H1 (cell line): ENCODE data around the gene PSMF1. TPM values are rescaled to one million over a fixed set of nuclear protein-coding genes. Genes with fewer than 3 reads are reported as not detected.
A peak's percentile ranks its signal among the peaks of the same experiment; 100 is the strongest.

ENCODE experiments used
- CTCF ChIA-PET: fragments of 300-600 bp; sonication (Branson Sonifier 250); formaldehyde crosslinking; loops from one replicate; lab custom pipeline; 2021; ENCODE audit not compliant: partially characterized antibody; lab: Charles Lee
- POLR2A ChIA-PET: fragments of 300-600 bp; sonication (Branson Sonifier 250); formaldehyde crosslinking; loops from one replicate; lab custom pipeline; 2021; ENCODE audit warnings: inconsistent platforms; ENCODE audit not compliant: partially characterized antibody; lab: Charles Lee
- DNase-seq, 2 experiments: peaks; one replicate each; pipeline versions ENCODE4 v3.0.0 to v3.0.0-alpha.2; 2010 to 2022; ENCODE audit warnings: low spot score in 2 of 2, low read depth in 1 of 2, mixed read lengths in 1 of 2
- FAIRE-seq: peaks from 2 replicates; lab custom pipeline; 2011; peaks lifted over from hg19 to GRCh38; lab: Jason Lieb, UNC
- H2AFZ ChIP-seq: 2 replicates; pipeline ENCODE4 v1.8.1; 2012; ENCODE audit warnings: low read length, inconsistent platforms
- H2AK5ac ChIP-seq: 2 replicates; pipeline ENCODE4 v1.6.1; 2013; ENCODE audit warnings: low read depth, low read length
- H2BK120ac ChIP-seq: replicated peaks from 2 replicates; pipeline ENCODE3; 2013; ENCODE audit warnings: low read depth, low read length, inconsistent platforms
- H2BK12ac ChIP-seq: 2 replicates; pipeline ENCODE4 v1.6.1; 2013; ENCODE audit warnings: low read depth, low read length
- H2BK15ac ChIP-seq: 2 replicates; pipeline ENCODE4 v1.6.1; 2013; ENCODE audit warnings: low read length
- H2BK20ac ChIP-seq: 2 replicates; pipeline ENCODE4 v1.6.1; 2013; ENCODE audit warnings: low read length
- H2BK5ac ChIP-seq: 2 replicates; pipeline ENCODE4 v1.6.1; 2013; ENCODE audit warnings: low read depth, low read length
- H3K14ac ChIP-seq: 2 replicates; pipeline ENCODE4 v1.6.1; 2013; ENCODE audit warnings: inconsistent platforms; ENCODE audit not compliant: insufficient read length
- H3K18ac ChIP-seq: 2 replicates; pipeline ENCODE4 v1.6.1; 2013; ENCODE audit warnings: low read length; ENCODE audit errors: extremely low read depth
- H3K23ac ChIP-seq: 2 replicates; pipeline ENCODE4 v1.6.1; 2013; ENCODE audit warnings: inconsistent platforms; ENCODE audit not compliant: insufficient read length
- H3K23me2 ChIP-seq: 2 replicates; pipeline ENCODE4 v1.6.1; 2013; ENCODE audit warnings: low read depth, low read length
- H3K27ac ChIP-seq: 2 replicates; pipeline ENCODE4 v1.6.1; 2011; ENCODE audit warnings: low read depth, low read length, inconsistent platforms
- H3K27me3 ChIP-seq, 4 experiments: replicated peaks in 1 of 4; 1 replicate in 1 of 4; 2 replicates in 3 of 4; pipeline versions ENCODE4 v1.6.1 to v1.8.1; 2011 to 2013; ENCODE audit warnings: low read length in 3 of 4, mild to moderate bottlenecking in 3 of 4, inconsistent platforms in 2 of 4, mixed read lengths in 2 of 4, moderate library complexity in 1 of 4; ENCODE audit not compliant: control insufficient read depth in 3 of 4, insufficient read depth in 3 of 4; ENCODE audit errors: extremely low read depth in 1 of 4
- H3K36me3 ChIP-seq, 4 experiments: 2 replicates each; pipeline versions ENCODE4 v1.6.1 to v1.8.1; 2011 to 2013; ENCODE audit warnings: mild to moderate bottlenecking in 4 of 4, low read length in 3 of 4, moderate library complexity in 2 of 4, control low read depth in 1 of 4, inconsistent platforms in 1 of 4; ENCODE audit not compliant: insufficient read depth in 4 of 4, control insufficient read depth in 2 of 4
- H3K4ac ChIP-seq: replicated peaks from 2 replicates; pipeline ENCODE3; 2013; ENCODE audit warnings: low read length, low read depth, mixed read lengths, inconsistent platforms; ENCODE audit not compliant: insufficient read length
- H3K4me1 ChIP-seq, 4 experiments: replicated peaks in 1 of 4; 1 replicate in 1 of 4; 2 replicates in 3 of 4; pipeline versions ENCODE4 v1.6.1 to v1.8.1; 2011 to 2013; ENCODE audit warnings: low read length in 3 of 4, inconsistent platforms in 2 of 4, mixed read lengths in 1 of 4; ENCODE audit not compliant: insufficient read depth in 4 of 4, control insufficient read depth in 3 of 4
- H3K4me2 ChIP-seq, 2 experiments: 2 replicates each; pipeline versions ENCODE4 v1.6.1 to v1.8.1; 2011 to 2013; ENCODE audit warnings: low read depth in 2 of 2, low read length in 2 of 2, control low read depth in 1 of 2, inconsistent platforms in 1 of 2, mild to moderate bottlenecking in 1 of 2; ENCODE audit not compliant: insufficient read depth in 1 of 2
- H3K4me3 ChIP-seq, 4 experiments: fragments of 200-600, 300-600 bp in 1 of 4; sonication (generic), shearing (Covaris generic), sonication (Bioruptor Twin) in 1 of 4; 2 replicates each; pipeline versions ENCODE4 v1.5.1 to v1.8.1; 2011 to 2016; ENCODE audit warnings: low read length in 4 of 4, low read depth in 3 of 4, control low read depth in 2 of 4, inconsistent platforms in 2 of 4, mild to moderate bottlenecking in 2 of 4, mixed read lengths in 1 of 4, moderate library complexity in 1 of 4; ENCODE audit not compliant: insufficient read depth in 2 of 4; ENCODE audit errors: extremely low read depth in 1 of 4
- H3K56ac ChIP-seq: replicated peaks from 2 replicates; pipeline ENCODE3; 2013; ENCODE audit warnings: low read depth, mild to moderate bottlenecking, mixed read lengths, low read length, inconsistent platforms; ENCODE audit not compliant: insufficient read length
- H3K79me1 ChIP-seq: 2 replicates; pipeline ENCODE4 v1.6.1; 2013; ENCODE audit warnings: low read depth, low read length, control low read depth
- H3K79me2 ChIP-seq, 2 experiments: 2 replicates each; pipeline versions ENCODE4 v1.6.1 to v1.8.1; 2012 to 2013; ENCODE audit warnings: low read length in 2 of 2, mild to moderate bottlenecking in 2 of 2, inconsistent platforms in 1 of 2; ENCODE audit not compliant: insufficient read depth in 2 of 2, control insufficient read depth in 1 of 2
- H3K9ac ChIP-seq, 4 experiments: replicated peaks in 1 of 4; 1 replicate in 1 of 4; 2 replicates in 3 of 4; pipeline versions ENCODE4 v1.6.1 to v1.8.1; 2011 to 2013; ENCODE audit warnings: low read depth in 3 of 4, low read length in 3 of 4, control low read depth in 2 of 4, mild to moderate bottlenecking in 2 of 4, moderate library complexity in 2 of 4, inconsistent platforms in 1 of 4; ENCODE audit errors: extremely low read depth in 1 of 4
- H3K9me3 ChIP-seq, 2 experiments: 2 replicates each; pipeline versions ENCODE4 v1.6.1 to v1.8.1; 2012 to 2013; ENCODE audit warnings: mild to moderate bottlenecking in 2 of 2, moderate library complexity in 2 of 2, control low read depth in 1 of 2, inconsistent platforms in 1 of 2, low read depth in 1 of 2, low read length in 1 of 2, mixed read lengths in 1 of 2; ENCODE audit not compliant: insufficient read depth in 2 of 2
- H4K20me1 ChIP-seq, 2 experiments: replicated peaks in 1 of 2; 2 replicates each; pipeline versions ENCODE3 to v1.8.1; 2011 to 2013; ENCODE audit warnings: inconsistent platforms in 2 of 2, low read length in 2 of 2, mild to moderate bottlenecking in 1 of 2; ENCODE audit not compliant: insufficient read depth in 2 of 2, control insufficient read depth in 1 of 2
- H4K5ac ChIP-seq: 2 replicates; pipeline ENCODE4 v1.6.1; 2013; ENCODE audit warnings: low read length, low read depth, mixed read lengths, inconsistent platforms; ENCODE audit not compliant: insufficient read length
- H4K8ac ChIP-seq: 2 replicates; pipeline ENCODE4 v1.8.0; 2013; ENCODE audit warnings: mild to moderate bottlenecking, moderate library complexity, low read length, inconsistent platforms; ENCODE audit not compliant: insufficient read depth; ENCODE audit errors: extremely low read depth
- H4K91ac ChIP-seq: replicated peaks from 2 replicates; pipeline ENCODE3; 2013; ENCODE audit warnings: low read length, mixed read lengths, inconsistent platforms; ENCODE audit not compliant: insufficient read length
- CBX5 ChIP-seq: fragments of 300-800, 300-1000 bp; sonication (generic); IDR thresholded peaks from 2 replicates; pipeline ENCODE4 v1.7.1; 2016; ENCODE audit warnings: antibody characterized with exemption, low read length, low read depth
- CREB1 ChIP-seq: IDR thresholded peaks from 2 replicates; pipeline ENCODE4 v1.6.1; 2012; ENCODE audit warnings: inconsistent platforms
- CTBP2 ChIP-seq: IDR thresholded peaks from 2 replicates; pipeline ENCODE4 v1.7.0; 2011; ENCODE audit warnings: borderline replicate concordance, mild to moderate bottlenecking, moderate library complexity, mixed read lengths, low read length; ENCODE audit not compliant: insufficient read depth, insufficient read length
- E2F6 ChIP-seq: IDR thresholded peaks from 2 replicates; pipeline ENCODE4 v1.6.1; 2012; ENCODE audit warnings: inconsistent platforms
- NANOG ChIP-seq: IDR thresholded peaks from 2 replicates; pipeline ENCODE4 v1.6.1; 2011; ENCODE audit warnings: low read length, low read depth, mild to moderate bottlenecking, inconsistent platforms; ENCODE audit not compliant: insufficient read depth, poor library complexity, severe bottlenecking
- POLR2A ChIP-seq, 2 experiments: IDR thresholded peaks; 1 replicate in 1 of 2; 2 replicates in 1 of 2; pipeline ENCODE4 v1.6.1; 2011; ENCODE audit warnings: low read depth in 2 of 2, low read length in 2 of 2, mild to moderate bottlenecking in 2 of 2; ENCODE audit errors: control extremely low read depth in 1 of 2
- POLR2AphosphoS5 ChIP-seq: IDR thresholded peaks from 2 replicates; pipeline ENCODE4 v1.6.1; 2011; ENCODE audit warnings: low read depth, low read length
- POU5F1 ChIP-seq: IDR thresholded peaks from 2 replicates; pipeline ENCODE4 v1.6.1; 2011; ENCODE audit warnings: low read depth, mild to moderate bottlenecking, low read length, moderate library complexity
- SAP30 ChIP-seq: fragments of 300-600 bp; sonication (generic); IDR thresholded peaks from 2 replicates; pipeline ENCODE4 v1.7.1; 2012; ENCODE audit warnings: low read length, moderate library complexity, mild to moderate bottlenecking, inconsistent platforms; ENCODE audit not compliant: insufficient read depth, insufficient replicate concordance
- SIRT6 ChIP-seq: IDR thresholded peaks from one replicate; pipeline ENCODE4 v1.7.1; 2012; ENCODE audit warnings: low read length, inconsistent platforms
- SP1 ChIP-seq: IDR thresholded peaks from 2 replicates; pipeline ENCODE4 v1.6.1; 2011; ENCODE audit warnings: low read depth, low read length
- TAF7 ChIP-seq: optimal IDR thresholded peaks from 2 replicates; pipeline ENCODE3; 2011; ENCODE audit warnings: low read depth, mild to moderate bottlenecking, inconsistent platforms, low read length, moderate library complexity, borderline replicate concordance
- TCF12 ChIP-seq: IDR thresholded peaks from 2 replicates; pipeline ENCODE4 v1.6.1; 2011; ENCODE audit warnings: low read depth, mild to moderate bottlenecking, low read length
- TEAD4 ChIP-seq: IDR thresholded peaks from 2 replicates; pipeline ENCODE4 v1.6.1; 2012; ENCODE audit warnings: low read depth, low read length, inconsistent platforms, mixed read lengths
- WGBS, 2 experiments: shearing (Covaris generic) in 1 of 2; methylation state at CpG; one replicate each; pipeline versions ENCODE4 v1.1.6 to v1.1.7; 2013 to 2015; ENCODE audit warnings: low lambda C conversion rate in 2 of 2, mixed read lengths in 2 of 2, inconsistent platforms in 1 of 2, low coverage in 1 of 2, missing lambda C conversion rate in 1 of 2; ENCODE audit not compliant: insufficient replicate concordance in 2 of 2, insufficient coverage in 1 of 2, insufficient read length in 1 of 2; ENCODE audit errors: extremely low coverage in 1 of 2, missing lambda C conversion rate in 1 of 2; 5-methylcytosine and 5-hydroxymethylcytosine counted together
- polyA plus RNA-seq, 7 experiments: library from polyadenylated mRNA; depleted of rRNA in 3 of 7; stranded (reverse) in 5 of 7; unstranded in 2 of 7; fragments of >200 nt in 5 of 7; fragments of 200-250 nt in 2 of 7; gene quantifications; 1 replicate in 5 of 7; 2 replicates in 1 of 7; 4 replicates in 1 of 7; pipeline versions ENCODE4 v1.2.1 to v1.2.3, GENCODE V29; 2011 to 2013; ENCODE audit warnings: missing spikeins in 2 of 7, mixed read lengths in 2 of 7
- total RNA-seq: library from RNA; stranded (reverse); fragmentation: NEBNext Ultra II Directional; extraction: Animal tissue kit (Norgen Biotek cat#: 25700); gene quantifications from 2 replicates; pipeline ENCODE4 v1.2.1, GENCODE V29; 2021

PSMF1 gene
- total and polyA plus RNA-seq, 2 of the 8 experiments (the other 6 are each of a cell fraction or from before 2014, with no cell fraction given): 106 to 159 TPM

GRCh38 chr20:1184260-1184637 lies 65.8 kb downstream of the PSMF1 start:
- no peaks in the 10 kb centered on the region for H3K9me3 ChIP-seq
- ChIA-PET POLR2A (interaction anchor here (1.5 kb wide), 2 partner anchors 9 to 11 kb away, joined by 3 to 7 read pairs; no protein-coding TSS in a partner anchor), CTCF (interaction anchor here (0.8 to 4.6 kb wide), 7 partner anchors 9 to 251 kb away, joined by 3 to 27 read pairs (median 5); no protein-coding TSS in a partner anchor)
- H3K56ac ChIP-seq: no peak overlapping the region
- H3K18ac ChIP-seq: no peak overlapping the region
- H3K79me1 ChIP-seq: 0 out of 2 replicates have a peak, but pooled peaks cover 2% of the 10 kb centered on the region
- FAIRE-seq: no peak
- no peak overlapping the region for H2AK5ac ChIP-seq
- no peak overlapping the region for H2BK12ac ChIP-seq
- H2BK120ac ChIP-seq: no peak overlapping the region
- no peak overlapping the region; the same call in 1 of the 2 replicates for H4K8ac ChIP-seq
- WGBS, 2 experiments: 70% methylated on average over 13 of the region's 13 CpGs; no CpG with 5 or more reads in 1 of the 2 experiments
- no peaks in the 10 kb centered on the region for H3K79me2 ChIP-seq
- no peak overlapping the region for H4K91ac ChIP-seq
- no peaks in the 10 kb centered on the region; a peak in 1 of 8 replicates for H3K36me3 ChIP-seq
- H3K14ac ChIP-seq: no peak overlapping the region
- no peak overlapping the region for H3K9ac ChIP-seq
- no peak overlapping the region for H4K5ac ChIP-seq
- H4K20me1 ChIP-seq: peaks cover 0 to 5% of the 10 kb centered on the region in 2 experiments
- peaks cover 8 to 38% (median 26%) of the 10 kb centered on the region in 4 experiments for H3K27me3 ChIP-seq
- no peak overlapping the region for H3K27ac ChIP-seq
- H2AFZ ChIP-seq: no peak overlapping the region
- no peak for DNase-seq
- peaks cover 11% of the 10 kb centered on the region; the same call in 1 of the 2 replicates for H3K23me2 ChIP-seq
- H3K4me3 ChIP-seq: peak overlapping the region; percentile 41 to 72 (median 44); a peak in 5 of 8 replicates
- H3K4me1 ChIP-seq: peaks cover 0 to 14% (median 8%) of the 10 kb centered on the region in 4 experiments; a peak in 5 of 7 replicates
- no peak overlapping the region for H3K4ac ChIP-seq
- H2BK5ac ChIP-seq: no peak overlapping the region
- H2BK20ac ChIP-seq: no peak overlapping the region
- peak overlapping the region; percentile 62 to 97 for H3K4me2 ChIP-seq
- H2BK15ac ChIP-seq: no peak overlapping the region
- H3K23ac ChIP-seq: no peak overlapping the region
- TF ChIP-seq SIRT6 (no peak), SAP30 (no peak), POLR2A (IDR thresholded peaks at IDR 0.05; ENCODE audit: control extremely low read depth in 1 of 2, low read depth in 2 of 2, low read length in 2 of 2) (no peak), CTBP2 (no peak), CBX5 (no peak), POLR2AphosphoS5 (no peak), POU5F1 (no peak), CREB1 (no peak), TCF12 (no peak), SP1 (no peak), E2F6 (no peak), NANOG (no peak), TAF7 (no peak), TEAD4 (no peak)
